ENCODE data around the gene ANAPC16. TPM values are rescaled to one million over a fixed set of nuclear protein-coding genes. Genes with fewer than 3 reads are reported as not detected.
"Not testable (repeated sequence)": the region's sequence is repeated elsewhere in the genome, so short reads cannot be mapped to it uniquely, and the experiment has no call there.

ANAPC16 gene
- total RNA-seq, 1 donor from 2014 or later, result 37.0 TPM

GRCh38 chr10:72206511-72207229 is 9.1 kb upstream of the ANAPC16 start:
- no peaks in the 10 kb centered on the region for H3K9me3 Mint-ChIP-seq (ENCODE audit: unreplicated experiment)
- no peak overlapping the region for H3K4me3 Mint-ChIP-seq (ENCODE audit: unreplicated experiment)
- H3K27me3 Mint-ChIP-seq (ENCODE audit: unreplicated experiment), result no peaks in the 10 kb centered on the region

GRCh38 chr10:72208526-72208925 is 7.3 kb upstream of the ANAPC16 start:
- not testable (repeated sequence) for H3K4me3 Mint-ChIP-seq (ENCODE audit: unreplicated experiment); H3K27ac Mint-ChIP-seq (ENCODE audit: unreplicated experiment); H3K9me3 Mint-ChIP-seq (ENCODE audit: unreplicated experiment); H3K27me3 Mint-ChIP-seq (ENCODE audit: unreplicated experiment); DNase-seq; H3K4me1 Mint-ChIP-seq (ENCODE audit: low read depth, unreplicated experiment); H3K36me3 Mint-ChIP-seq (ENCODE audit: unreplicated experiment)

More at GRCh38 chr10:72206511-72207229, 9.1 kb upstream of the ANAPC16 start:
- H3K4me1 Mint-ChIP-seq (ENCODE audit: low read depth, unreplicated experiment), result no peaks in the 10 kb centered on the region
- no peak for TF ChIP-seq CTCF (IDR thresholded peaks at IDR 0.05; ENCODE audit: partially characterized antibody, unreplicated experiment)
- DNase-seq, result no peak
- no peaks in the 10 kb centered on the region for H3K36me3 Mint-ChIP-seq (ENCODE audit: unreplicated experiment)
- no peak overlapping the region for H3K27ac Mint-ChIP-seq (ENCODE audit: unreplicated experiment)

GRCh38 chr10:72211381-72211780 is 4.4 kb upstream of the ANAPC16 start:
- not testable (repeated sequence) for H3K27me3 Mint-ChIP-seq (ENCODE audit: unreplicated experiment)

GRCh38 chr10:72211832-72212231 is 4.0 kb upstream of the ANAPC16 start:
- not testable (repeated sequence) for H3K27ac Mint-ChIP-seq (ENCODE audit: unreplicated experiment); H3K4me3 Mint-ChIP-seq (ENCODE audit: unreplicated experiment); H3K4me1 Mint-ChIP-seq (ENCODE audit: low read depth, unreplicated experiment); DNase-seq; H3K9me3 Mint-ChIP-seq (ENCODE audit: unreplicated experiment); H3K36me3 Mint-ChIP-seq (ENCODE audit: unreplicated experiment); H3K27me3 Mint-ChIP-seq (ENCODE audit: unreplicated experiment)

More at GRCh38 chr10:72211381-72211780, 4.4 kb upstream of the ANAPC16 start:
- H3K9me3 Mint-ChIP-seq (ENCODE audit: unreplicated experiment); DNase-seq; H3K4me3 Mint-ChIP-seq (ENCODE audit: unreplicated experiment); H3K27ac Mint-ChIP-seq (ENCODE audit: unreplicated experiment); H3K36me3 Mint-ChIP-seq (ENCODE audit: unreplicated experiment); H3K4me1 Mint-ChIP-seq (ENCODE audit: low read depth, unreplicated experiment): not testable (repeated sequence)

- Mint-ChIP-seq H3K27ac (ENCODE audit: unreplicated experiment) (no peak overlapping the region), H3K4me1 (ENCODE audit: low read depth, unreplicated experiment) (peaks cover 5% of the 10 kb centered on the region), H3K9me3 (ENCODE audit: unreplicated experiment) (peaks cover 3% of the 10 kb centered on the region), H3K36me3 (ENCODE audit: unreplicated experiment) (peaks cover 4% of the 10 kb centered on the region), H3K27me3 (ENCODE audit: unreplicated experiment) (peaks cover 4% of the 10 kb centered on the region), H3K4me3 (ENCODE audit: unreplicated experiment) (no peak overlapping the region)
- no peak for TF ChIP-seq CTCF (IDR thresholded peaks at IDR 0.05; ENCODE audit: partially characterized antibody, unreplicated experiment)
- no peak for DNase-seq
Observed at GRCh38 chr10:72218325-72218724, 2.5 kb downstream of the ANAPC16 start.

GRCh38 chr10:72218726-72219125 is 2.9 kb downstream of the ANAPC16 start:
- Mint-ChIP-seq H3K27me3 (ENCODE audit: unreplicated experiment) (peaks cover 4% of the 10 kb centered on the region), H3K27ac (ENCODE audit: unreplicated experiment) (no peak overlapping the region)

More at GRCh38 chr10:72218726-72219125, 2.9 kb downstream of the ANAPC16 start:
- DNase-seq, result no peak
- H3K9me3 Mint-ChIP-seq (ENCODE audit: unreplicated experiment), result peaks cover 3% of the 10 kb centered on the region
- TF ChIP-seq CTCF (IDR thresholded peaks at IDR 0.05; ENCODE audit: partially characterized antibody, unreplicated experiment), result no peak
- H3K36me3 Mint-ChIP-seq (ENCODE audit: unreplicated experiment), result peaks cover 4% of the 10 kb centered on the region
- no peak overlapping the region for H3K4me3 Mint-ChIP-seq (ENCODE audit: unreplicated experiment)
- H3K4me1 Mint-ChIP-seq (ENCODE audit: low read depth, unreplicated experiment), result peaks cover 5% of the 10 kb centered on the region

Data from glutamatergic neuron (in vitro differentiated cells).